Chondrocyte (in vitro differentiated cells): Measurements from ENCODE around the gene CILP. TPM values are rescaled to one million over a fixed set of nuclear protein-coding genes. Genes with fewer than 3 reads are reported as not detected.

Experiments
- DNase-seq: peaks from one replicate; pipeline ENCODE4 v3.0.0; 2021; ENCODE audit warnings: mixed read lengths, low spot score
- H3K27ac Mint-ChIP-seq: one replicate; pipeline ENCODE4 v1.8.0; 2021; ENCODE audit warnings: mild to moderate bottlenecking, moderate library complexity, mixed read lengths; ENCODE audit not compliant: unreplicated experiment
- H3K27me3 Mint-ChIP-seq: 2 replicates; pipeline ENCODE4 v1.8.0; 2021; ENCODE audit warnings: low read depth, mixed read lengths
- H3K36me3 Mint-ChIP-seq: 2 replicates; pipeline ENCODE4 v1.8.0; 2021; ENCODE audit warnings: low read depth, mixed read lengths
- H3K4me1 Mint-ChIP-seq: 2 replicates; pipeline ENCODE4 v1.8.0; 2021; ENCODE audit warnings: low read depth, mild to moderate bottlenecking, mixed read lengths
- H3K4me3 Mint-ChIP-seq: one replicate; pipeline ENCODE4 v1.8.0; 2021; ENCODE audit warnings: mild to moderate bottlenecking, moderate library complexity, mixed read lengths; ENCODE audit not compliant: unreplicated experiment
- H3K9me3 Mint-ChIP-seq: 2 replicates; pipeline ENCODE4 v1.8.0; 2021; ENCODE audit warnings: low read depth, mixed read lengths
- CTCF ChIP-seq: fragments of 200-600 bp; sonication (generic); IDR thresholded peaks from 2 replicates; pipeline ENCODE4 v1.5.0; 2021; ENCODE audit warnings: antibody characterized with exemption, mild to moderate bottlenecking, moderate library complexity
- total RNA-seq: library from RNA; stranded (reverse); gene quantifications from 3 replicates; pipeline ENCODE4 v1.2.1, GENCODE V29; 2021

Gene CILP
- total RNA-seq, 1 donor from 2014 or later: 0.22 TPM

- Mint-ChIP-seq H3K27ac (no peak overlapping the region), H3K27me3 (no peaks in the 10 kb centered on the region), H3K9me3 (no peaks in the 10 kb centered on the region)
These were observed 47.1 kb downstream of the CILP start for GRCh38 chr15:65164139-65164538.

GRCh38 chr15:65163041-65163440 lies 48.2 kb downstream of the CILP start:
- Mint-ChIP-seq H3K4me3 (no peak overlapping the region), H3K27ac (no peak overlapping the region), H3K4me1 (no peaks in the 10 kb centered on the region), H3K27me3 (no peaks in the 10 kb centered on the region), H3K36me3 (peaks cover 3% of the 10 kb centered on the region), H3K9me3 (no peaks in the 10 kb centered on the region)
- no peak for DNase-seq
- no peak for TF ChIP-seq CTCF

More at GRCh38 chr15:65164139-65164538, 47.1 kb downstream of the CILP start:
- DNase-seq: no peak
- H3K36me3 Mint-ChIP-seq: peaks cover 3% of the 10 kb centered on the region
- no peak overlapping the region for H3K4me3 Mint-ChIP-seq
- no peak for TF ChIP-seq CTCF
- no peaks in the 10 kb centered on the region for H3K4me1 Mint-ChIP-seq

DNA sequence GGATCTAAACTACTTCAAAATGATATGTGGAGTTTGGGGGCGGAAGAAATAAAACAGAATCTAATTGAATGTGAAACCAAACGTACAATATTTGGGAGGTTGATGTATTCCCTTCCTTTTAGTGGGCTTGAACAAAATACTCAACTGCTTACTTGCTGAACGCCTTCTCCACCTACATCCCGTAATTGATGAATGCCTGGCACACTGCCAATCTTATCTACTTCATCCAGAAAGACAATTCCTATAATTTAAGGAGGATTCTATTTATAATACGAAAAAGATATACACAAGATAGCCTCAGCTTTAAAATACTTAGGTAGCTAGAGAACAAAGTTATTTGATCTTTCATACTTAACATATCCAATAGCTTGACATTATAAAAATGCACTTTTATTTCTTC lies 54.6 kb downstream of the CILP start:
- TF ChIP-seq CTCF: no peak
- Mint-ChIP-seq H3K9me3 (no peaks in the 10 kb centered on the region), H3K36me3 (peaks cover 28% of the 10 kb centered on the region), H3K4me1 (no peaks in the 10 kb centered on the region), H3K27me3 (no peaks in the 10 kb centered on the region), H3K27ac (no peak overlapping the region), H3K4me3 (no peak overlapping the region)
- DNase-seq: no peak

DNA sequence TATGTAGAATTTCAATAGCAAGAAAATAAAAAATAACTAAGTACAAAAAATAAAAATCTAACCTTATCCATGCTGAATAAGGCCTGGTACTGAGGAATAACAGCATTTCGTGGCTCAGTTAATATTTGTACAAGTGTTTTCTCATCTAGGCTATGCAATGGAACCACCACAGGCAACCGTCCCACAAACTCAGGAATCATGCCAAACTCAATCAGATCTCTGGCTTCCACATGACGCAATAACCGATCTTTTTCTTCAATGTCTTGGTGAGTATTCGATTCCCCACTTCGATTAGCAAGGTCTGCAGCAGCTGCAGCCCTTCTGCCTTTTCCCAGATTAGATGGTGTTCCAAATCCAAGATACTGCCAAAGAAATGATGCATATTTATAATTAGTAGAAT lies 56.6 kb downstream of the CILP start:
- Mint-ChIP-seq H3K4me1 (no peaks in the 10 kb centered on the region), H3K4me3 (no peak overlapping the region), H3K9me3 (no peaks in the 10 kb centered on the region), H3K36me3 (peaks cover 33% of the 10 kb centered on the region), H3K27me3 (no peaks in the 10 kb centered on the region), H3K27ac (no peak overlapping the region)
- no peak for TF ChIP-seq CTCF
- no peak for DNase-seq

DNA sequence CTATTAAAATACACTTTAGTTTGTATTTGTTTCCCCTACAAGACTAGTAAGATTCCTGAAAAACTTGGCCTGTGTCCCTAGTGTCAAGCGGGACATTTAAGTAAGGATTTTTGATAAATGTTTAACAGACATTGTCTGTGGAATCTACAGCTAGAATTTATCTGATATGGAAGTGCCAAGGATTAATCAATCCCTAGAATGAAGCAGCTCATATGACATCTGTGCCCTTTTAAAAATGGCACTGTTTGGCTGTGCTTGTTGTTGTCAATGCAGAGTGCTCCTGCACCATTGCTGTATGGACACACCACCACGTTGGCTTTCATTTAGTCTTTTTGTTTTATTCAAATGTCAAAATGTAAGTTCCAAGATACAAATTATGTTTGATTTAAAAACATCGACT lies 63.4 kb downstream of the CILP start:
- Mint-ChIP-seq H3K4me1 (no peaks in the 10 kb centered on the region), H3K36me3 (peaks cover 14% of the 10 kb centered on the region), H3K27me3 (no peaks in the 10 kb centered on the region), H3K27ac (no peak overlapping the region), H3K4me3 (no peak overlapping the region), H3K9me3 (no peaks in the 10 kb centered on the region)
- no peak for DNase-seq
- TF ChIP-seq CTCF: no peak
